ENCODE data around the gene FRS3. TPM values are rescaled to one million over a fixed set of nuclear protein-coding genes. Genes with fewer than 3 reads are reported as not detected.

FRS3 gene
- total and polyA plus RNA-seq, 9 of the 15 experiments (the other 6 are each of a cell fraction or from before 2014, with no cell fraction given) = 0.03 to 3.7 (median 1.6) TPM

Small RNA genes within 50 kb of the gene (small RNA-seq; reads per million reads assigned to genes)
- gene AL365205.2 = not detected
- not detected for gene AL365205.3

Other genes starting within 250 kb of the FRS3 start
Only the 7 nearest of the 10 such genes appear.
- gene MDFI, start 141.4 kb downstream of the FRS3 start, total RNA-seq (2014; rRNA removed) = not detected in 2 replicates
- gene MDFI, start 141.4 kb downstream of the FRS3 start, total RNA-seq (2014; rRNA removed; fragmentation: Illumina TruSeq; extraction: Trizol) = not detected in 2 replicates
- gene MDFI, start 141.4 kb downstream of the FRS3 start, total RNA-seq (2015; rRNA removed; fragmentation: Illumina TruSeq; extraction: Trizol) = not detected in 2 replicates
- not detected in 2 replicates for gene MDFI, start 141.4 kb downstream of the FRS3 start, total RNA-seq (2021)
- not detected in 2 replicates for gene MDFI, start 141.4 kb downstream of the FRS3 start, polyA plus RNA-seq (2011; rRNA removed)
- gene MDFI, start 141.4 kb downstream of the FRS3 start, polyA plus RNA-seq (2014; fragmentation: Illumina TruSeq; extraction: Trizol) = not detected in 2 replicates
- gene MDFI, start 141.4 kb downstream of the FRS3 start, polyA plus RNA-seq (2014; fragmentation: Nextera tagmentation; extraction: Ambion mirVana) = not detected
- gene MDFI, start 141.4 kb downstream of the FRS3 start, polyA plus RNA-seq (2014; rRNA removed) = not detected in 2 replicates
- 3.8 and 4.4 TPM in 2 replicates for gene TFEB, start 44.3 kb downstream of the FRS3 start, total RNA-seq (2014; rRNA removed)
- 0.64 and 0.84 TPM in 2 replicates for gene TFEB, start 44.3 kb downstream of the FRS3 start, total RNA-seq (2014; rRNA removed; fragmentation: Illumina TruSeq; extraction: Trizol)
- gene TFEB, start 44.3 kb downstream of the FRS3 start, total RNA-seq (2015; rRNA removed; fragmentation: Illumina TruSeq; extraction: Trizol) = 1.1 TPM in 2 replicates
- 3.6 and 4.7 TPM in 2 replicates for gene TFEB, start 44.3 kb downstream of the FRS3 start, total RNA-seq (2021)
- gene TFEB, start 44.3 kb downstream of the FRS3 start, polyA plus RNA-seq (2011; rRNA removed) = 2.0 and 4.4 TPM in 2 replicates
- gene TFEB, start 44.3 kb downstream of the FRS3 start, polyA plus RNA-seq (2014; fragmentation: Illumina TruSeq; extraction: Trizol) = 2.0 TPM in 2 replicates
- gene TFEB, start 44.3 kb downstream of the FRS3 start, polyA plus RNA-seq (2014; fragmentation: Nextera tagmentation; extraction: Ambion mirVana) = under 1 TPM; 0.04 to 0.07 TPM
- 1.8 and 2.4 TPM in 2 replicates for gene TFEB, start 44.3 kb downstream of the FRS3 start, polyA plus RNA-seq (2014; rRNA removed)
- not detected in 2 replicates for gene PGC, start 32.5 kb downstream of the FRS3 start, total RNA-seq (2014; rRNA removed)
- gene PGC, start 32.5 kb downstream of the FRS3 start, total RNA-seq (2014; rRNA removed; fragmentation: Illumina TruSeq; extraction: Trizol) = not detected in 2 replicates
- gene PGC, start 32.5 kb downstream of the FRS3 start, total RNA-seq (2015; rRNA removed; fragmentation: Illumina TruSeq; extraction: Trizol) = not detected in 2 replicates
- 0.40 and 0.81 TPM in 2 replicates for gene PGC, start 32.5 kb downstream of the FRS3 start, total RNA-seq (2021)
- not detected in 2 replicates for gene PGC, start 32.5 kb downstream of the FRS3 start, polyA plus RNA-seq (2011; rRNA removed)
- not detected in 2 replicates for gene PGC, start 32.5 kb downstream of the FRS3 start, polyA plus RNA-seq (2014; fragmentation: Illumina TruSeq; extraction: Trizol)
- gene PGC, start 32.5 kb downstream of the FRS3 start, polyA plus RNA-seq (2014; fragmentation: Nextera tagmentation; extraction: Ambion mirVana) = under 1 TPM in 1 of 2 experiments, not detected in 1; 0.17 TPM
- not detected in 2 replicates for gene PGC, start 32.5 kb downstream of the FRS3 start, polyA plus RNA-seq (2014; rRNA removed)
- gene PRICKLE4, start 882 bp upstream of the FRS3 start, total RNA-seq (2014; rRNA removed) = 1.3 TPM in 1 of 2 replicates, not detected in the other
- gene PRICKLE4, start 882 bp upstream of the FRS3 start, total RNA-seq (2014; rRNA removed; fragmentation: Illumina TruSeq; extraction: Trizol) = not detected in 2 replicates
- gene PRICKLE4, start 882 bp upstream of the FRS3 start, total RNA-seq (2015; rRNA removed; fragmentation: Illumina TruSeq; extraction: Trizol) = not detected in 2 replicates
- 0.20 and 0.87 TPM in 2 replicates for gene PRICKLE4, start 882 bp upstream of the FRS3 start, total RNA-seq (2021)
- 0.32 and 0.54 TPM in 2 replicates for gene PRICKLE4, start 882 bp upstream of the FRS3 start, polyA plus RNA-seq (2011; rRNA removed)
- not detected in 2 replicates for gene PRICKLE4, start 882 bp upstream of the FRS3 start, polyA plus RNA-seq (2014; fragmentation: Illumina TruSeq; extraction: Trizol)
- gene PRICKLE4, start 882 bp upstream of the FRS3 start, polyA plus RNA-seq (2014; fragmentation: Nextera tagmentation; extraction: Ambion mirVana) = not detected
- 0.27 and 1.7 TPM in 2 replicates for gene PRICKLE4, start 882 bp upstream of the FRS3 start, polyA plus RNA-seq (2014; rRNA removed)
- 377 and 380 TPM in 2 replicates for gene TOMM6, start 7.8 kb upstream of the FRS3 start, total RNA-seq (2014; rRNA removed)
- 754 and 831 TPM in 2 replicates for gene TOMM6, start 7.8 kb upstream of the FRS3 start, total RNA-seq (2014; rRNA removed; fragmentation: Illumina TruSeq; extraction: Trizol)
- gene TOMM6, start 7.8 kb upstream of the FRS3 start, total RNA-seq (2015; rRNA removed; fragmentation: Illumina TruSeq; extraction: Trizol) = 736 and 780 TPM in 2 replicates
- 677 and 726 TPM in 2 replicates for gene TOMM6, start 7.8 kb upstream of the FRS3 start, total RNA-seq (2021)
- 955 and 1,065 TPM in 2 replicates for gene TOMM6, start 7.8 kb upstream of the FRS3 start, polyA plus RNA-seq (2011; rRNA removed)
- 1,747 and 2,097 TPM in 2 replicates for gene TOMM6, start 7.8 kb upstream of the FRS3 start, polyA plus RNA-seq (2014; fragmentation: Illumina TruSeq; extraction: Trizol)
- gene TOMM6, start 7.8 kb upstream of the FRS3 start, polyA plus RNA-seq (2014; fragmentation: Nextera tagmentation; extraction: Ambion mirVana) = 1,000 to 10,000 TPM; 1,746 to 1,760 TPM
- gene TOMM6, start 7.8 kb upstream of the FRS3 start, polyA plus RNA-seq (2014; rRNA removed) = 1,029 and 1,276 TPM in 2 replicates
- 3.9 and 4.3 TPM in 2 replicates for gene USP49, start 115.5 kb upstream of the FRS3 start, total RNA-seq (2014; rRNA removed)
- gene USP49, start 115.5 kb upstream of the FRS3 start, total RNA-seq (2014; rRNA removed; fragmentation: Illumina TruSeq; extraction: Trizol) = 6.5 and 7.3 TPM in 2 replicates
- 4.2 and 4.7 TPM in 2 replicates for gene USP49, start 115.5 kb upstream of the FRS3 start, total RNA-seq (2015; rRNA removed; fragmentation: Illumina TruSeq; extraction: Trizol)
- gene USP49, start 115.5 kb upstream of the FRS3 start, total RNA-seq (2021) = 6.9 and 9.1 TPM in 2 replicates
- 9.7 and 9.9 TPM in 2 replicates for gene USP49, start 115.5 kb upstream of the FRS3 start, polyA plus RNA-seq (2011; rRNA removed)
- gene USP49, start 115.5 kb upstream of the FRS3 start, polyA plus RNA-seq (2014; fragmentation: Illumina TruSeq; extraction: Trizol) = 7.7 and 8.5 TPM in 2 replicates
- gene USP49, start 115.5 kb upstream of the FRS3 start, polyA plus RNA-seq (2014; fragmentation: Nextera tagmentation; extraction: Ambion mirVana) = 1 to 10 TPM; 1.0 to 1.6 TPM
- 7.8 and 8.3 TPM in 2 replicates for gene USP49, start 115.5 kb upstream of the FRS3 start, polyA plus RNA-seq (2014; rRNA removed)
- gene MED20, start 141.2 kb upstream of the FRS3 start, total RNA-seq (2014; rRNA removed) = 27.3 and 33.6 TPM in 2 replicates
- gene MED20, start 141.2 kb upstream of the FRS3 start, total RNA-seq (2014; rRNA removed; fragmentation: Illumina TruSeq; extraction: Trizol) = 44.6 and 45.7 TPM in 2 replicates
- gene MED20, start 141.2 kb upstream of the FRS3 start, total RNA-seq (2015; rRNA removed; fragmentation: Illumina TruSeq; extraction: Trizol) = 36.7 and 38.1 TPM in 2 replicates
- 46.0 and 46.5 TPM in 2 replicates for gene MED20, start 141.2 kb upstream of the FRS3 start, total RNA-seq (2021)
- 57.6 and 60.0 TPM in 2 replicates for gene MED20, start 141.2 kb upstream of the FRS3 start, polyA plus RNA-seq (2011; rRNA removed)
- 48.8 and 58.2 TPM in 2 replicates for gene MED20, start 141.2 kb upstream of the FRS3 start, polyA plus RNA-seq (2014; fragmentation: Illumina TruSeq; extraction: Trizol)
- gene MED20, start 141.2 kb upstream of the FRS3 start, polyA plus RNA-seq (2014; fragmentation: Nextera tagmentation; extraction: Ambion mirVana) = 10 to 100 TPM; 63.8 to 80.9 TPM
- 30.4 and 32.1 TPM in 2 replicates for gene MED20, start 141.2 kb upstream of the FRS3 start, polyA plus RNA-seq (2014; rRNA removed)

Measured in K562 (cell line).